WTC11 (cell line): ENCODE results near the gene PACSIN1. TPM values are rescaled to one million over a fixed set of nuclear protein-coding genes. Genes with fewer than 3 reads are reported as not detected.
A peak's percentile ranks its signal among the peaks of the same experiment; 100 is the strongest.

Experiments
- ATAC-seq: fragments of 200-7000 bp; cut with Tn5 transposase; 2 replicates; pipeline ENCODE4 v1.10.0; 2021; ENCODE audit warnings: mild to moderate bottlenecking, moderate library complexity
- Bru-seq: library from RNA; stranded (reverse); fragments of 400-500 nt; gene quantifications from one replicate; lab custom pipeline; 2021; lab: Mats Ljungman, UMichigan
- CTCF ChIA-PET: fragments of 300-600 bp; sonication (Branson Sonifier 250); formaldehyde crosslinking; loops from one replicate; lab custom pipeline; 2021; ENCODE audit warnings: antibody characterized with exemption; lab: Charles Lee
- POLR2A ChIA-PET: fragments of 350-600 bp; sonication (Branson Sonifier 250); formaldehyde crosslinking; loops from one replicate; lab custom pipeline; 2021; ENCODE audit warnings: antibody characterized with exemption; lab: Charles Lee
- DNase-seq: peaks from one replicate; pipeline ENCODE4 v3.0.0; 2021; ENCODE audit warnings: low spot score
- H3K27ac Mint-ChIP-seq: 2 replicates; pipeline ENCODE4 v1.8.0; 2021; ENCODE audit warnings: mixed read lengths
- H3K27me3 Mint-ChIP-seq: 2 replicates; pipeline ENCODE4 v1.8.0; 2021; ENCODE audit warnings: low read depth, mild to moderate bottlenecking, moderate library complexity, mixed read lengths
- H3K36me3 Mint-ChIP-seq: 2 replicates; pipeline ENCODE4 v1.8.0; 2021; ENCODE audit warnings: mixed read lengths
- H3K4me1 Mint-ChIP-seq: 2 replicates; pipeline ENCODE4 v1.8.0; 2022; ENCODE audit warnings: mixed read lengths
- H3K4me3 Mint-ChIP-seq: 2 replicates; pipeline ENCODE4 v1.8.0; 2021; ENCODE audit warnings: mild to moderate bottlenecking, moderate library complexity, mixed read lengths
- H3K9me3 Mint-ChIP-seq: 2 replicates; pipeline ENCODE4 v1.8.0; 2021; ENCODE audit warnings: mixed read lengths
- CREB1 ChIP-seq: sonication (generic); formaldehyde crosslinking; IDR thresholded peaks from 2 replicates; pipeline ENCODE4 v1.8.0; 2023; ENCODE audit warnings: mild to moderate bottlenecking, missing genetic modification reagents
- CREM ChIP-seq: sonication (generic); formaldehyde crosslinking; IDR thresholded peaks from 2 replicates; pipeline ENCODE4 v1.8.1; 2022; ENCODE audit warnings: mild to moderate bottlenecking, missing genetic modification reagents, moderate library complexity
- EMX1 ChIP-seq: fragments of 250-450 bp; sonication (Bioruptor Pico); IDR thresholded peaks from 2 replicates; pipeline ENCODE4 v1.8.0; 2021; ENCODE audit warnings: mild to moderate bottlenecking
- ETV6 ChIP-seq: sonication (generic); formaldehyde crosslinking; IDR thresholded peaks from 2 replicates; pipeline ENCODE4 v1.8.1; 2022; ENCODE audit warnings: mild to moderate bottlenecking, missing genetic modification reagents
- KAT7 ChIP-seq: sonication (generic); formaldehyde crosslinking; IDR thresholded peaks from 2 replicates; pipeline ENCODE4 v1.8.1; 2023; ENCODE audit warnings: missing genetic modification reagents, mild to moderate bottlenecking, borderline replicate concordance
- NFATC4 ChIP-seq: fragments of 250-450 bp; sonication (Bioruptor Pico); IDR thresholded peaks from 2 replicates; pipeline ENCODE4 v1.9.0; 2021; ENCODE audit warnings: mild to moderate bottlenecking
- NR2C2 ChIP-seq: sonication (generic); formaldehyde crosslinking; IDR thresholded peaks from 2 replicates; pipeline ENCODE4 v1.8.0; 2022; ENCODE audit warnings: mild to moderate bottlenecking, missing genetic modification reagents
- RORB ChIP-seq: fragments of 250-450 bp; sonication (Bioruptor Pico); IDR thresholded peaks from 2 replicates; pipeline ENCODE4 v1.9.0; 2021; ENCODE audit warnings: mild to moderate bottlenecking
- TP53 ChIP-seq: sonication (generic); formaldehyde crosslinking; IDR thresholded peaks from 2 replicates; pipeline ENCODE4 v1.8.1; 2023; ENCODE audit warnings: mild to moderate bottlenecking, missing genetic modification reagents
- ZNF232 ChIP-seq: sonication (generic); formaldehyde crosslinking; IDR thresholded peaks from 2 replicates; pipeline ENCODE4 v1.8.0; 2022; ENCODE audit warnings: mild to moderate bottlenecking, missing genetic modification reagents
- ZNF416 ChIP-seq: fragments of 250-450 bp; sonication (Bioruptor Pico); IDR thresholded peaks from 2 replicates; pipeline ENCODE4 v1.9.0; 2021; ENCODE audit warnings: mild to moderate bottlenecking, inconsistent platforms
- ZNF671 ChIP-seq: fragments of 250-450 bp; sonication (Bioruptor Pico); IDR thresholded peaks from 2 replicates; pipeline ENCODE4 v1.8.0; 2021; ENCODE audit warnings: mild to moderate bottlenecking
- long read RNA-seq, 3 experiments: library from RNA in 1 of 3; library from capped mRNA in 1 of 3; library from polyadenylated mRNA in 1 of 3; unstranded in 2 of 3; stranded (forward) in 1 of 3; transcript quantifications; one replicate each; pipeline ENCODE4 v2.0.0, GENCODE V29; 2021
- total RNA-seq: library from RNA; stranded (reverse); gene quantifications from 3 replicates; pipeline ENCODE4 v1.2.3, GENCODE V29; 2021
- TF ChIP-seq, protein P1 (sequence below): sonication (generic); formaldehyde crosslinking; IDR thresholded peaks from 2 replicates; pipeline ENCODE4 v1.8.1; 2023; ENCODE audit warnings: mild to moderate bottlenecking, missing genetic modification reagents, borderline replicate concordance
- TF ChIP-seq, protein P2 (sequence below): sonication (generic); formaldehyde crosslinking; IDR thresholded peaks from 2 replicates; pipeline ENCODE4 v1.8.1; 2022; ENCODE audit warnings: mild to moderate bottlenecking, missing genetic modification reagents, moderate library complexity, borderline replicate concordance
- TF ChIP-seq, protein P3 (sequence below): fragments of 250-450 bp; sonication (Bioruptor Pico); IDR thresholded peaks from 2 replicates; pipeline ENCODE4 v1.8.0; 2021; ENCODE audit warnings: mild to moderate bottlenecking
- TF ChIP-seq, protein P4 (sequence below): fragments of 250-450 bp; sonication (Bioruptor Pico); conservative IDR thresholded peaks from 2 replicates; pipeline ENCODE4 v1.9.0; 2021; ENCODE audit warnings: mild to moderate bottlenecking
- TF ChIP-seq, protein P5 (sequence below): sonication (generic); formaldehyde crosslinking; IDR thresholded peaks from 2 replicates; pipeline ENCODE4 v1.8.1; 2023; ENCODE audit warnings: mild to moderate bottlenecking, missing genetic modification reagents
- TF ChIP-seq, protein P6 (sequence below): sonication (generic); formaldehyde crosslinking; IDR thresholded peaks from 2 replicates; pipeline ENCODE4 v1.8.0; 2022; ENCODE audit warnings: mild to moderate bottlenecking, missing genetic modification reagents

PACSIN1 gene, protein sequence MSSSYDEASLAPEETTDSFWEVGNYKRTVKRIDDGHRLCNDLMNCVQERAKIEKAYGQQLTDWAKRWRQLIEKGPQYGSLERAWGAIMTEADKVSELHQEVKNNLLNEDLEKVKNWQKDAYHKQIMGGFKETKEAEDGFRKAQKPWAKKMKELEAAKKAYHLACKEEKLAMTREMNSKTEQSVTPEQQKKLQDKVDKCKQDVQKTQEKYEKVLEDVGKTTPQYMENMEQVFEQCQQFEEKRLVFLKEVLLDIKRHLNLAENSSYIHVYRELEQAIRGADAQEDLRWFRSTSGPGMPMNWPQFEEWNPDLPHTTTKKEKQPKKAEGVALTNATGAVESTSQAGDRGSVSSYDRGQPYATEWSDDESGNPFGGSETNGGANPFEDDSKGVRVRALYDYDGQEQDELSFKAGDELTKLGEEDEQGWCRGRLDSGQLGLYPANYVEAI
- total RNA-seq (10.6 to 12.6 TPM (median 10.7 TPM) in 3 replicates), Bru-seq, nascent RNA (percentile 38 among the genes with signal in this experiment)
- long read RNA-seq, experiment 1, full-length matches to known transcripts, result 15 of 33 reads
- long read RNA-seq, experiment 1, partial matches to known transcripts, result 16 of 33 reads
- long read RNA-seq, experiment 1, other reads (novel, unspliced or antisense), result 2 of 33 reads
- long read RNA-seq, experiment 2, full-length matches to known transcripts, result 2 of 13 reads
- long read RNA-seq, experiment 2, partial matches to known transcripts, result 5 of 13 reads
- long read RNA-seq, experiment 2, other reads (novel, unspliced or antisense), result 6 of 13 reads
- long read RNA-seq, experiment 3, result 0 reads

DNA sequence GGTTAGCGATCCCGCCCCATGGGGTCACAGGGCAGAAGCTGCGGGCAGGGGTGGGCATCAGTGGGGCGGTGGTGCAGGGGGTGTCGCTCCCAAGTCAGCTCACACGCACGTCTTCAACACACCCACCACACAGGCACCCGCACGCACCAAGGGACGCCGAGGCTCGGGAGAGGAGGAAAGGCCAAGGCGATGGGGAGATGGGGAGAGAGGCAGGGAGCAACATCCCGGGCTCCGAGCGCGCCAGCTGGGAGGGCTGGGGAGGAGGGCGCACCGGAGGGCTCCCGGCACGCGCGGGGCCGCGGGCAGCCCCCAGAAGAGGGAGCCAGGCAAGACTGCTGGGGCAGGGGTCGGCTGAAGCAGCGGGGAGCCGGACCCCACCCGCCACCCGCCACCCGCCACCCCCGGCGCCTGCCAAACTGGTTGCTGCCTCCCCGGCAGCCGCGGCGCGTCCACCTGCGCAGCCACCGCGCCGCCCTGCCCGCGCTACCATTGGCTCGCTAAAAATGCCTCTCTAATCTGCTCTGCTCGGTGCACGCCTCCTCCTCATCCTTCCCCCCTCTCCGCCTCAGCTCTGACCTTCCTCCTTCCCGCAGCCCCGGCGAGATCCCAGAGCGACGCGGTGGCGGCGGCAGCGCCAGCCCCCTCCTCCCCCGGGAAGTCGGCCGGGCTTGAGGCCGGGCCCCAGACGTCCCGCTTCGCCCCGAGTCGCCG, at the start of gene PACSIN1:
PACSIN1 (plus strand) TSS at position 546 of the 711 bp plus-strand sequence. CDS start 60,230 bp downstream, outside the sequence.
- ChIA-PET CTCF (interaction anchor here (0.6 to 4.3 kb wide), 6 partner anchors 10 to 291 kb away, joined by 3 to 25 read pairs (median 4); no protein-coding TSS in a partner anchor), POLR2A (interaction anchor here (0.6 to 1.1 kb wide), 3 partner anchors 10 to 320 kb away, joined by 3 to 5 read pairs (median 3); no protein-coding TSS in a partner anchor)
- H3K4me3 Mint-ChIP-seq, result peak within 1 kb of the TSS; percentile 85
- peaks cover 9% of the 10 kb centered on the region for H3K27me3 Mint-ChIP-seq
- peaks cover 21% of the 10 kb centered on the region for H3K4me1 Mint-ChIP-seq
- DNase-seq, result peak; percentile 73
- peak; percentile 86 for ATAC-seq
- H3K36me3 Mint-ChIP-seq, result no peaks in the 10 kb centered on the region
- H3K27ac Mint-ChIP-seq, result no peak within 1 kb of the TSS
- TF ChIP-seq TP53 (CRISPR knock-in tag) (0 out of 2 replicates have a peak, but pooled peaks have one; percentile 49), RORB (CRISPR knock-in tag) (no peak), KAT7 (CRISPR knock-in tag) (0 out of 2 replicates have a peak, but pooled peaks have one; percentile 5)
- H3K9me3 Mint-ChIP-seq, result no peaks in the 10 kb centered on the region

DNA sequence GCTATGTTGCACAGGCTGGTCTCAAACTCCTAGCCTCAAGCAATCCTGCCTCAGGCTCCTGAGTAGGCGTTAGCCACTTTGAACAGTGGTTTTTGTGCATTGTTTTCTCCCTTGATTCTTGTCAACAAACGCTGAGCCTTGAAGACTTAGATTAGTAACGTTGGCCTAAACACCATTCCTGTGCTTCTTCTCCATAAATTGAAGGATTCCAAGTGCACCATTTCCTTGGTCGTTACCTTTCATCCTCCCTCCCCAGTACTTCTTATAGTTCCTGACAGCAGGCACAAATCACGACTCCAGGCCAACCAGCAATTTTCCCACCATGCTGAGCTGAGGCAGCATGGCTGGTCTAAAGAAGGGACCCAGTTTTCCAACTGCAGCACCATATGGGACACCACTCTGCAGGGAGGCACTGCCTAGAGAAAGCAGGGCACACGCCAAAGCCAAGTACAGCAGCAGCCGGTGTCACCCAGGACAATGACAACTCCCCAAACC, 49.0 kb upstream of the PACSIN1 start:
- Mint-ChIP-seq H3K4me3 (no peak overlapping the region), H3K36me3 (peaks cover 71% of the 10 kb centered on the region), H3K27ac (peak overlapping the region; percentile 4; the same call in 1 of the 2 replicates), H3K4me1 (peaks cover 6% of the 10 kb centered on the region; the same call in 1 of the 2 replicates), H3K9me3 (no peaks in the 10 kb centered on the region), H3K27me3 (no peaks in the 10 kb centered on the region)
- POLR2A ChIA-PET, result interaction anchor here (0.6 to 3.5 kb wide), 3 partner anchors 8 to 262 kb away, joined by 3 to 20 read pairs (median 7); partner anchors contain the start of gene RPS10
- CTCF ChIA-PET, result interaction anchor here (0.6 to 4.3 kb wide), 3 partner anchors 167 to 279 kb away, joined by 3 to 51 read pairs (median 4); partner anchors contain the start of gene SMIM29
- ATAC-seq, result no peak
- DNase-seq, result no peak
- TF ChIP-seq ZNF416 (peak; percentile 28; the same call in 1 of the 2 replicates), ZNF232 (CRISPR knock-in tag) (no peak), CREB1 (CRISPR knock-in tag) (no peak), ZNF671 (CRISPR knock-in tag) (peak; percentile 47; the same call in 1 of the 2 replicates), NR2C2 (CRISPR knock-in tag) (no peak), CREM (no peak), ETV6 (CRISPR knock-in tag) (peak; percentile 25; the same call in 1 of the 2 replicates), NFATC4 (peak; percentile 65; the same call in 1 of the 2 replicates), EMX1 (no peak)
- TF ChIP-seq, protein P1, sequence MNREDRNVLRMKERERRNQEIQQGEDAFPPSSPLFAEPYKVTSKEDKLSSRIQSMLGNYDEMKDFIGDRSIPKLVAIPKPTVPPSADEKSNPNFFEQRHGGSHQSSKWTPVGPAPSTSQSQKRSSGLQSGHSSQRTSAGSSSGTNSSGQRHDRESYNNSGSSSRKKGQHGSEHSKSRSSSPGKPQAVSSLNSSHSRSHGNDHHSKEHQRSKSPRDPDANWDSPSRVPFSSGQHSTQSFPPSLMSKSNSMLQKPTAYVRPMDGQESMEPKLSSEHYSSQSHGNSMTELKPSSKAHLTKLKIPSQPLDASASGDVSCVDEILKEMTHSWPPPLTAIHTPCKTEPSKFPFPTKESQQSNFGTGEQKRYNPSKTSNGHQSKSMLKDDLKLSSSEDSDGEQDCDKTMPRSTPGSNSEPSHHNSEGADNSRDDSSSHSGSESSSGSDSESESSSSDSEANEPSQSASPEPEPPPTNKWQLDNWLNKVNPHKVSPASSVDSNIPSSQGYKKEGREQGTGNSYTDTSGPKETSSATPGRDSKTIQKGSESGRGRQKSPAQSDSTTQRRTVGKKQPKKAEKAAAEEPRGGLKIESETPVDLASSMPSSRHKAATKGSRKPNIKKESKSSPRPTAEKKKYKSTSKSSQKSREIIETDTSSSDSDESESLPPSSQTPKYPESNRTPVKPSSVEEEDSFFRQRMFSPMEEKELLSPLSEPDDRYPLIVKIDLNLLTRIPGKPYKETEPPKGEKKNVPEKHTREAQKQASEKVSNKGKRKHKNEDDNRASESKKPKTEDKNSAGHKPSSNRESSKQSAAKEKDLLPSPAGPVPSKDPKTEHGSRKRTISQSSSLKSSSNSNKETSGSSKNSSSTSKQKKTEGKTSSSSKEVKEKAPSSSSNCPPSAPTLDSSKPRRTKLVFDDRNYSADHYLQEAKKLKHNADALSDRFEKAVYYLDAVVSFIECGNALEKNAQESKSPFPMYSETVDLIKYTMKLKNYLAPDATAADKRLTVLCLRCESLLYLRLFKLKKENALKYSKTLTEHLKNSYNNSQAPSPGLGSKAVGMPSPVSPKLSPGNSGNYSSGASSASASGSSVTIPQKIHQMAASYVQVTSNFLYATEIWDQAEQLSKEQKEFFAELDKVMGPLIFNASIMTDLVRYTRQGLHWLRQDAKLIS (CRISPR knock-in tag), result no peak
- TF ChIP-seq, protein P2, sequence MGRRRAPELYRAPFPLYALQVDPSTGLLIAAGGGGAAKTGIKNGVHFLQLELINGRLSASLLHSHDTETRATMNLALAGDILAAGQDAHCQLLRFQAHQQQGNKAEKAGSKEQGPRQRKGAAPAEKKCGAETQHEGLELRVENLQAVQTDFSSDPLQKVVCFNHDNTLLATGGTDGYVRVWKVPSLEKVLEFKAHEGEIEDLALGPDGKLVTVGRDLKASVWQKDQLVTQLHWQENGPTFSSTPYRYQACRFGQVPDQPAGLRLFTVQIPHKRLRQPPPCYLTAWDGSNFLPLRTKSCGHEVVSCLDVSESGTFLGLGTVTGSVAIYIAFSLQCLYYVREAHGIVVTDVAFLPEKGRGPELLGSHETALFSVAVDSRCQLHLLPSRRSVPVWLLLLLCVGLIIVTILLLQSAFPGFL (CRISPR knock-in tag), result no peak
- TF ChIP-seq, protein P3, sequence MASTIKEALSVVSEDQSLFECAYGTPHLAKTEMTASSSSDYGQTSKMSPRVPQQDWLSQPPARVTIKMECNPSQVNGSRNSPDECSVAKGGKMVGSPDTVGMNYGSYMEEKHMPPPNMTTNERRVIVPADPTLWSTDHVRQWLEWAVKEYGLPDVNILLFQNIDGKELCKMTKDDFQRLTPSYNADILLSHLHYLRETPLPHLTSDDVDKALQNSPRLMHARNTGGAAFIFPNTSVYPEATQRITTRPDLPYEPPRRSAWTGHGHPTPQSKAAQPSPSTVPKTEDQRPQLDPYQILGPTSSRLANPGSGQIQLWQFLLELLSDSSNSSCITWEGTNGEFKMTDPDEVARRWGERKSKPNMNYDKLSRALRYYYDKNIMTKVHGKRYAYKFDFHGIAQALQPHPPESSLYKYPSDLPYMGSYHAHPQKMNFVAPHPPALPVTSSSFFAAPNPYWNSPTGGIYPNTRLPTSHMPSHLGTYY, result peak; percentile 53; the same call in 1 of the 2 replicates
- TF ChIP-seq, protein P4, sequence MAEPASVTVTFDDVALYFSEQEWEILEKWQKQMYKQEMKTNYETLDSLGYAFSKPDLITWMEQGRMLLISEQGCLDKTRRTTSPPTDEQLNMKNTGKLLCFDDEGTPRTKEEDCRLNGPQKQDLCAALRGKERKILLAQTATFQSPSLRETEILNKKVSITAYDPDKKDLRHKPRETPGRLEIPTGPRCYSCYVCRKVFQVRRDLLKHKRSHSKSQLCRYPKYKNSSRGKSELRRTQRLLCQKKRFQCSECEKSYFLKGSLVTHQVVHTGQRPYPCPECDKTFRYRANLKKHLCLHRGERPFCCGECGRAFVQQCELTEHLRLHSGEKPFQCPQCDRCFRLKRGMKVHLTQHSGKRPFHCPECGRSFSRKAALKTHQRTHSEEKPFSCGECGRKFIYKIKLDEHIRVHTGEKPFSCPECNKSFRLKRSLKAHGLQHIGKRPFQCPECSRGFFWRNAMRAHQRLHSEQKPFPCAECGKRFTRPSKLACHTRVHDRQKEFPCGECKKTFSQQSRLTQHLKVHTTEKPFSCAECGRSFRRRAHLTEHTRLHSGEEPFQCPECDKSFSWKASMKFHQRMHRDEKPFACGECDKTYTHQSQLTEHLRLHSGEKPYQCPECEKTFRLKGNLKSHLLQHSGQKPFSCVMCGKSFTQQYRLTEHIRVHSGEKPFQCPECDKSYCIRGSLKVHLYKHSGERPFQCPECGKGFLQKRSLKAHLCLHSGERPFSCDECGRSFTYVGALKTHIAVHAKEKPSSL (CRISPR knock-in tag), result 0 out of 2 replicates have a peak, but pooled peaks have one; percentile 60
- TF ChIP-seq, protein P5, sequence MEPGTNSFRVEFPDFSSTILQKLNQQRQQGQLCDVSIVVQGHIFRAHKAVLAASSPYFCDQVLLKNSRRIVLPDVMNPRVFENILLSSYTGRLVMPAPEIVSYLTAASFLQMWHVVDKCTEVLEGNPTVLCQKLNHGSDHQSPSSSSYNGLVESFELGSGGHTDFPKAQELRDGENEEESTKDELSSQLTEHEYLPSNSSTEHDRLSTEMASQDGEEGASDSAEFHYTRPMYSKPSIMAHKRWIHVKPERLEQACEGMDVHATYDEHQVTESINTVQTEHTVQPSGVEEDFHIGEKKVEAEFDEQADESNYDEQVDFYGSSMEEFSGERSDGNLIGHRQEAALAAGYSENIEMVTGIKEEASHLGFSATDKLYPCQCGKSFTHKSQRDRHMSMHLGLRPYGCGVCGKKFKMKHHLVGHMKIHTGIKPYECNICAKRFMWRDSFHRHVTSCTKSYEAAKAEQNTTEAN (CRISPR knock-in tag), result no peak
- TF ChIP-seq, protein P6, sequence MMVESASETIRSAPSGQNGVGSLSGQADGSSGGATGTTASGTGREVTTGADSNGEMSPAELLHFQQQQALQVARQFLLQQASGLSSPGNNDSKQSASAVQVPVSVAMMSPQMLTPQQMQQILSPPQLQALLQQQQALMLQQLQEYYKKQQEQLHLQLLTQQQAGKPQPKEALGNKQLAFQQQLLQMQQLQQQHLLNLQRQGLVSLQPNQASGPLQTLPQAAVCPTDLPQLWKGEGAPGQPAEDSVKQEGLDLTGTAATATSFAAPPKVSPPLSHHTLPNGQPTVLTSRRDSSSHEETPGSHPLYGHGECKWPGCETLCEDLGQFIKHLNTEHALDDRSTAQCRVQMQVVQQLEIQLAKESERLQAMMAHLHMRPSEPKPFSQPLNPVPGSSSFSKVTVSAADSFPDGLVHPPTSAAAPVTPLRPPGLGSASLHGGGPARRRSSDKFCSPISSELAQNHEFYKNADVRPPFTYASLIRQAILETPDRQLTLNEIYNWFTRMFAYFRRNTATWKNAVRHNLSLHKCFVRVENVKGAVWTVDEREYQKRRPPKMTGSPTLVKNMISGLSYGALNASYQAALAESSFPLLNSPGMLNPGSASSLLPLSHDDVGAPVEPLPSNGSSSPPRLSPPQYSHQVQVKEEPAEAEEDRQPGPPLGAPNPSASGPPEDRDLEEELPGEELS (CRISPR knock-in tag), result no peak
